ENCODE results near the gene APOL4. TPM values are rescaled to one million over a fixed set of nuclear protein-coding genes. Genes with fewer than 3 reads are reported as not detected.
"Not testable (repeated sequence)": the region's sequence is repeated elsewhere in the genome, so short reads cannot be mapped to it uniquely, and the experiment has no call there.

Gene APOL4
- total RNA-seq, 1 donor from 2014 or later: not detected

DNA sequence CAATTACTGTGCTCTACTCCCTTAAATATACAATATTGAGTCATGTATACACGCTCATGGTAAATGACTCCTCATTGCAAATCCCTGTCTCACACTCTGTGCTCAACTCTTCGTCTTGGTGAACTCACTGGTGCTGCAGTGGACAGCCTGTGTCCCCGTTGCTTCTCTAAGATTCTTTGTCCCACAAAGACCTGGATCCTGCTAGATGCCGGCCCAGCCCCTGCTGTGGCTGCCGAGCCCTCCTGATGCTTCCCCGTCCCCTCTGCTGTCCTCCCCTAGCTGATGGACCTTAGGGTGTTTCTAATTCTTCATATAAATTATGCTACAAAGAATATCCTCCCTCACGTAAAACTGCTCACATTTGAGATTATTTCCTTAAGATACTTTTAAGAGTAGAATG, 32.2 kb upstream of the APOL4 start:
- Mint-ChIP-seq H3K36me3 (ENCODE audit: low read depth) (peaks cover 11% of the 10 kb centered on the region), H3K4me1 (peaks cover 16% of the 10 kb centered on the region), H3K4me3 (no peak overlapping the region), H3K9me3 (peaks cover 2% of the 10 kb centered on the region), H3K27me3 (ENCODE audit: low read depth) (no peaks in the 10 kb centered on the region), H3K27ac (ENCODE audit: unreplicated experiment) (no peak overlapping the region)
- TF ChIP-seq, protein P1, sequence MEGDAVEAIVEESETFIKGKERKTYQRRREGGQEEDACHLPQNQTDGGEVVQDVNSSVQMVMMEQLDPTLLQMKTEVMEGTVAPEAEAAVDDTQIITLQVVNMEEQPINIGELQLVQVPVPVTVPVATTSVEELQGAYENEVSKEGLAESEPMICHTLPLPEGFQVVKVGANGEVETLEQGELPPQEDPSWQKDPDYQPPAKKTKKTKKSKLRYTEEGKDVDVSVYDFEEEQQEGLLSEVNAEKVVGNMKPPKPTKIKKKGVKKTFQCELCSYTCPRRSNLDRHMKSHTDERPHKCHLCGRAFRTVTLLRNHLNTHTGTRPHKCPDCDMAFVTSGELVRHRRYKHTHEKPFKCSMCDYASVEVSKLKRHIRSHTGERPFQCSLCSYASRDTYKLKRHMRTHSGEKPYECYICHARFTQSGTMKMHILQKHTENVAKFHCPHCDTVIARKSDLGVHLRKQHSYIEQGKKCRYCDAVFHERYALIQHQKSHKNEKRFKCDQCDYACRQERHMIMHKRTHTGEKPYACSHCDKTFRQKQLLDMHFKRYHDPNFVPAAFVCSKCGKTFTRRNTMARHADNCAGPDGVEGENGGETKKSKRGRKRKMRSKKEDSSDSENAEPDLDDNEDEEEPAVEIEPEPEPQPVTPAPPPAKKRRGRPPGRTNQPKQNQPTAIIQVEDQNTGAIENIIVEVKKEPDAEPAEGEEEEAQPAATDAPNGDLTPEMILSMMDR (conservative IDR thresholded peaks at IDR 0.05): no peak
- no peak for DNase-seq (ENCODE audit: low read depth, low spot score)

DNA sequence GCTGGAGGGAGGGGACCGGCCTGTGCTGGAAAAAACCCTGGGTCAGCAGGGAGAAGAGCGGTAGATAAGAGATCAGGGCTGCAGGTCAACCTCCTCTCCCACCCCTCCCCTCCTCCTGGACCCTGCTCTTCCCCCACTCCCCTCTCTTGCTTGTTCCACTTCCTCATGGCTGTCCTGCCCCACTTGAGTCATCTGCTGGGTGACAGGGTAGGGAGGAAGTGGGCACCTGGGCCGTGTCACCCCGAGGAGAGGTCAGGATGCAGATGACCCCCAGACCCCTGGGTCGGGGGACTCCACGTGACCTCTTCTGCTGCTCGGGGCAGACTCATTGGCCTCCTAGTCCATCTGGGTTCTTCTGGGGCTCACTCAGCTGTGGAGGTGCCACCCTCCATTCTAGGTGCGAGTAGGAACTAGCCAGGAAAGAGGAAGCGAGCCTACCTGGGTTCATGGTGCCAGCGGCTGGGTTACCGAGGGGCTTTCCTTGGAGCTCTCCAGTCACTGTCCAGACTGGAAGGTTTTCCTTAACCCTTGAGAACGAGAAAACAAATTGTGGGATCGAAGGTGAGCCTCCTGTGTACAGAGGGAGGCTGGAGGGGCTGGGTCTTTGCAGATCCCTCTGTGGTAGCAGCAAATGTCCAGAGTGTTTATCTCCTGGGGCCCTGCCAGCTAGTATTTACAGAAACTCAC, 31.2 kb upstream of the APOL4 start:
- no peaks in the 10 kb centered on the region for H3K27me3 Mint-ChIP-seq (ENCODE audit: low read depth)
- H3K4me1 Mint-ChIP-seq: peaks cover 23% of the 10 kb centered on the region
- no peak for DNase-seq (ENCODE audit: low read depth, low spot score)
- peaks cover 2% of the 10 kb centered on the region for H3K9me3 Mint-ChIP-seq
- no peak overlapping the region for H3K4me3 Mint-ChIP-seq
- peaks cover 11% of the 10 kb centered on the region for H3K36me3 Mint-ChIP-seq (ENCODE audit: low read depth)
- TF ChIP-seq, protein P1 (conservative IDR thresholded peaks at IDR 0.05): no peak
- H3K27ac Mint-ChIP-seq (ENCODE audit: unreplicated experiment): no peak overlapping the region

DNA sequence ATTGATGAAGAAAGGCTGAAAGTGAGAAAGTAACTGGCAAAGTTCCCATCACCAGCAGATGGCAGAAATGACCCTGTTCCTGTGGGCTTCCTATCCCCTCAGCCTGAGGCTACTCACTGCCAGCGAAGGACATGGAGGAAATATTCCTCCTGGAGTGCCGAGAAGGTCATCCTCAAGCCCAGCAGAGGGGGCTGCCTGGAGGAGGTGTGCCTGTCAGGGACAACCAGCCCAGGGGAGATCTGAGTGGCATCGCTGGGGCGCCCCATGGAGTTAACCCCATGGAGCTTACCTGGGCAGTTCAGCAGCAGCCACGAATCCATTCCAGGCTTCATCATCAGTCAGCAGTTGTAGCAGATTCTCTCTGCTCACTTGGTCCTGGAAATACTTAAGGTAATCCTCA, 29.4 kb upstream of the APOL4 start:
- DNase-seq (ENCODE audit: low read depth, low spot score); H3K27me3 Mint-ChIP-seq (ENCODE audit: low read depth); H3K9me3 Mint-ChIP-seq; H3K4me3 Mint-ChIP-seq; H3K27ac Mint-ChIP-seq (ENCODE audit: unreplicated experiment): not testable (repeated sequence)
- peaks cover 23% of the 10 kb centered on the region for H3K4me1 Mint-ChIP-seq
- H3K36me3 Mint-ChIP-seq (ENCODE audit: low read depth): peaks cover 14% of the 10 kb centered on the region

DNA sequence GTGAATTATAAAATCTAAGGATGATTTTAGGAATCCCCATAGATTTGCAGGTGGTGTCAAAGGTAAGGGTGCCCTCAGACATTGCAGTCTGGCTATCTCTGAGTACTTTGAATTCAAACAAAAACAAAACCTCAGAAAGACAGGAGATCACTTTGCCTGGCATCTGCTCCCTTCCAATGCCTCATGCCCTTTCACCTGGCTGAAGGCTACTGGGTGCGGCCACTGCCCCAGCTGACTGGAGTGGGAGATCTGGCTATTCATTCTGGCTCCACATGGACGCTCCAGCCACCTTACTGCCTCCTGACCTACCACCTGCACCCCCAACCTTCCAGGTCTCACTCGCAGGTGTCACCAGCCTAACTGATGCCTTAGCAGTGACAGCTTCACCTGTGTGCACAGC, 28.0 kb upstream of the APOL4 start:
- not testable (repeated sequence) for H3K27me3 Mint-ChIP-seq (ENCODE audit: low read depth); H3K36me3 Mint-ChIP-seq (ENCODE audit: low read depth); DNase-seq (ENCODE audit: low read depth, low spot score); H3K9me3 Mint-ChIP-seq; H3K27ac Mint-ChIP-seq (ENCODE audit: unreplicated experiment); H3K4me3 Mint-ChIP-seq
- H3K4me1 Mint-ChIP-seq: peaks cover 14% of the 10 kb centered on the region

DNA sequence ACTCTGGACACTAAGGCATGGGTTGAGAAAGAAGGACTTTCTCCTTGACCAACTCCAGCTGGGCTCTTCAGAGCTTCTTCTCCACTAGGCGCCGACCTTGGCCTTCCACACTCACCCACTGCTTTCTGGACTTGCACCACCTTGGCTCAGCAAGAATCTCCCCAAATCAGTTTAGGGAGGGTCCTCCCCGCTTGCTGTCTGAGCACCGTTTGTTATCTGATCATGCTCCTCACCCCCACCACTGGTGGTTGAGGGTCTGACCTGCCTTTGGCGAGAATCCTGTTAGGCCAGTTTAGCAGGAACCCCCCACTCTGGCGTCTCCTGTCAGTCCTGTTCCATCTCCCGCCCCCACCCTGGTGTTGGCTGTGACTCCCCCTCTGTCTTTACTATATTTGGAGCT, 27.3 kb upstream of the APOL4 start:
- H3K27ac Mint-ChIP-seq (ENCODE audit: unreplicated experiment): no peak overlapping the region
- H3K36me3 Mint-ChIP-seq (ENCODE audit: low read depth): peaks cover 8% of the 10 kb centered on the region
- H3K27me3 Mint-ChIP-seq (ENCODE audit: low read depth): no peaks in the 10 kb centered on the region
- H3K4me1 Mint-ChIP-seq: peaks cover 8% of the 10 kb centered on the region
- H3K9me3 Mint-ChIP-seq: no peaks in the 10 kb centered on the region
- no peak overlapping the region for H3K4me3 Mint-ChIP-seq
- no peak for DNase-seq (ENCODE audit: low read depth, low spot score)
- TF ChIP-seq, protein P1 (conservative IDR thresholded peaks at IDR 0.05): no peak

DNA sequence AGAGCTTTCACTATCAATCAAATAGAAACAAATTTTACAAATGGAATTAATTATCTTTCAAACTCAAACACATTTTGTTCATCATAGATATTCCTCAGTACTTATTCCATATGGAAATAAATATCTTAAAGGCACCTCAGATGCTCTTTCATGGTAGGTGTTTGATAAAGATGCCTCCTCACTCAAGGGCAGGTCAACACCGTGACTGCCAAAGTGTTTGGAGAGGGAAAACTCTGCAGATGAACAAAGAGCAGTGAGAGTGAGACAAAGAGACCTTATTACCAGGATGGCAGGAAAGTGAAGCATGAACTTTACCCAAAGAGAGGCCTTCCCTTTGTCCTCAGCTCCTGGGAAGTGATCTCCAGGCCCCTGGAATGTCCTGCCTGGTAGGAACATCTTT, 26.8 kb upstream of the APOL4 start:
- H3K4me3 Mint-ChIP-seq; DNase-seq (ENCODE audit: low read depth, low spot score); H3K4me1 Mint-ChIP-seq: not testable (repeated sequence)

DNA sequence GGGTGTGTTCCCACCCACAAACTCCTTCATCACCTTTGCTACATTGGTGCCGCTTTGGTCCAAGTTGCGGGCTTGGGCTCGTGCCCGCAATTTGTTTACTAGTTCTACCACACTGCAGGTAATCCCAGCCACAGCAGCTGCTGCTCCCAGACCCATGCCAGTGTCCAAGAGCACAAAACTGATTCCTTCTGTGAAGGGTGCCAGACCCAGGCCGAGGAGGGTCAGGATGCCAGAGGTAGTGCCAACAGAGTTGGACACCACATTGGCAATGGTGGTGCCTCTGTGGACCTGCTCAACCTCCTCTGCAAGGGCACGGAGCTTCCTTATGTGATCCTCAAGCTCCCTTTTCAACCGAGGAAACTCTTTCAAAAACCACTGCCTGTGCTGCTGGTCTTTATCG, 26.2 kb upstream of the APOL4 start:
- TF ChIP-seq, protein P1 (conservative IDR thresholded peaks at IDR 0.05): no peak
- H3K27me3 Mint-ChIP-seq (ENCODE audit: low read depth): no peaks in the 10 kb centered on the region
- no peaks in the 10 kb centered on the region for H3K9me3 Mint-ChIP-seq

More for the DNA sequence above, 26.8 kb upstream of the APOL4 start:
- not testable (repeated sequence) for H3K27me3 Mint-ChIP-seq (ENCODE audit: low read depth); H3K27ac Mint-ChIP-seq (ENCODE audit: unreplicated experiment); H3K36me3 Mint-ChIP-seq (ENCODE audit: low read depth); H3K9me3 Mint-ChIP-seq

More for the DNA sequence above, 26.2 kb upstream of the APOL4 start:
- DNase-seq (ENCODE audit: low read depth, low spot score): no peak
- Mint-ChIP-seq H3K27ac (ENCODE audit: unreplicated experiment) (no peak overlapping the region), H3K4me3 (no peak overlapping the region), H3K4me1 (peaks cover 8% of the 10 kb centered on the region), H3K36me3 (ENCODE audit: low read depth) (peaks cover 8% of the 10 kb centered on the region)
